Retina (tissue), 1 donor: ENCODE data around the gene ALK.

Experiments
- DNase-seq: peaks from one replicate; pipeline ENCODE4 v3.0.0-alpha.2; 2016

ALK gene

DNA sequence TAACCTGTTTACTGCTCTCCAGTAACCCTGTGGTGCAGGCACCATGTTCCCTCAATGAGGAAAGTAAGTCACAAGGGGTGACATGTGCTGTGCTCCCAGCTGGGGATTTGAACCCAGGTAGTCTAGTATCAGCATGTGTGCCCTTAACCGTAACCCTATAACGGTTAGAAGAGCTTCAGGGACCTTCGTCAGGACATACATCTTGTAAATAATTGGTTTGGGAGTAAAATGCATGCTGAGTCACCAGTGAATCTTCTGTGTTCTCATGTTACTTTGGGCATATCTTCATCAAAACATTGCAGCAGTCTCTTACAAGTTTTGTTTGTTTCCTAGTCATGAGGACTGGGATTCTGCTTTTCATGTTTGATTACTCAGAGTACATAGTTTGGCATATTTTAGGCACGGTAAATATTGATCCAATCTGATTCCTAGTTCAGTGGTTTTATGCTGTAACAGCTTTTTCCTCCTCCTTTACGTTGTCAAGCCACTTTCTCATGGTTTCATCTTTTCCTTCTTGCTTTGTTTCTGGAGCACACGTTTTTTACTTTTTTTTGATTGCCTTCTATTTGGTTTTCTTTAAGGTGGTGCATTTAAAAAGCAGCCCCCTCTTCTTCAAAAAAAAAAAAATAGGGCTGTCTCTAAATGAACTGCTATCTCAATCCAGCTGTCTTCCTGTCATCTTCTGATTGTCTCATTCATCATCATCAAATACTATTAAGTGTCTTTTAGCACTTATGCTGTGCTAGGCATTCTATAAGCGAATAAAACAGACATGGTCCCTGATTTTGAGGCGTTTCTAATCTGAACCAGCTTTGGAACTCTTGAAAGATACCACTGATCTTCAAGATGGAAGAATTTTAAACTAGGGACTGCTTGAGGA is 755.8 kb downstream of the ALK start:
- DNase-seq = no peak

GRCh38 chr2:29164091-29164846 is 757.1 kb downstream of the ALK start:
- no peak for DNase-seq

DNA sequence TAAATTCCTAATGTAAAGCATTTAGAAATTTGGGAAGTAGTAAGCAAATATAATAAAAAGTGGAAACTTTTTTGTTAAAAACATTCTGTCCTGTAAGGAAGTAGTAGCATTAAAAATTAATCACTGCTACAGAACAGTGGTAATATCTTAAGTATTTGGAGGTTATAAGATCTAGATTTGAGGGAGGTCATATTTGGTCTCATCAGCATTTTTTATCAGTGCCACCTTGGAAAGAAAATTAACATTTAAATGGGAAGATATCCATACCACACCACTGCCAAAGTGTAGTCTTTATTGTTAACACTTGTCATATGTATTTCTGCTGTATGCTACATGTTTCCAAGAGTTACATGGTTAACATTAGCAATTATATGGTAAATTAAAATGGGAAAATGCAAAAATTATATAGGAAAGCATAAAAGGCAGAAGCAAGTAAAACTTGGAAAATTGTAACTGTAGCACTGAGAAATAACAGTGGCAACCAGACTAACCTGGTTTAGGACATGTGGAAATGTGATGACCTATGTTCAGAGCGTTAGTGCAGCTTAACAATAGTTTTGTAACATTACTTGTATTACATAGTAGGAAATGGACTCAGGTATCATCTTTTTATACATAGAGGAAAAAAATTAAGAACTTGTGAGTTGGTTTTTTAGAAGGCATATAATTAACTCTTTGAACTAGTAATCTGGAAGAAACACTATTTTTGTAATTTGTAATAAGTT is 759.0 kb downstream of the ALK start:
- DNase-seq = no peak

- no peak for DNase-seq
These were observed 761.2 kb downstream of the ALK start for GRCh38 chr2:29160184-29160583.

DNA sequence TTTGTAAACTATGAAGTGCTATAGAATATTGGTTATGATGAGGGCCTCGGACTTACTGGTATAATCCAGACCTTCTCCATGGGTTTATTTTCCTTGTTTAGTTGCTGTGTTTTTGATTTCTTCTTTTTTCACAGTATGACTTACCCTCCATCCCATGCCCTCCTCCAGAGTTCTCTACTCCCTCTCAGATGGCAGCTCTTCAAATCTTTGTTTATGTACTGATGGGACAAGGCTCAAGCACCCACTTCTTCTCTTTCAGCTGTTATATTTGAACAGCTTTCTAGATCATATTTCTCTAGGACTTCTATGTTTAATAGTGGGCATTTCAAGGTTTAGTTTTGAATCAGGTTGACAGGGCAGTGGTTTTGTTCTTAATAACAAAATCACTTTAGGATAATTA is 762.3 kb downstream of the ALK start:
- no peak for DNase-seq

- no peak for DNase-seq
These were observed 764.3 kb downstream of the ALK start for GRCh38 chr2:29157131-29157530.

GRCh38 chr2:29155578-29155977 is 765.8 kb downstream of the ALK start:
- peak; percentile 42 for DNase-seq

DNA sequence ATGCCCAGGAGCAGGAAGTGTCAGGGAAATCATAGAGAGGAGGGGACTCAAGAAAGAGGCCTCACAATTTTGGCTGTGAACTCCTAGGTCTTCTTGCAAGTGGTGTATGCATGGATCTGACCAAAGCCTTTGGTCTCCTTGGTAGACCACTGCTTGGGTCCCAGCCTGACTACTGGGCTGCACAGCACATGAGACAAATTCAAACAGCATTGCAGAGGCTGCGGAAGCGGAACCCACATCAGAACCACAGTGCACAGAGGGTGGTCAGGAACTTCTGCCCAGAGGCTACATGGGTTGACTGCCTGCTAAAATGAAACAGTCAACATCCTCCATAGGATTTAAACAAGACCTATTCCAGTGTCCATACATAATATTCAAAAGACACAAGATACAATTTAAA is 766.8 kb downstream of the ALK start:
- no peak for DNase-seq

- DNase-seq = no peak
These were observed 773.4 kb downstream of the ALK start for GRCh38 chr2:29147963-29148362.

- DNase-seq = no peak
These were observed 775.2 kb downstream of the ALK start for GRCh38 chr2:29146197-29146596.

- no peak for DNase-seq
These were observed 777.7 kb downstream of the ALK start for GRCh38 chr2:29143657-29144056.
